Measurements from ENCODE around the gene NGB. TPM values are rescaled to one million over a fixed set of nuclear protein-coding genes. Genes with fewer than 3 reads are reported as not detected.
A peak's percentile ranks its signal among the peaks of the same experiment; 100 is the strongest.

The NGB gene
- total and polyA plus RNA-seq, 2 donors (not counting 3 experiments of a cell fraction or from before 2014, with no cell fraction given), result not detected

DNA sequence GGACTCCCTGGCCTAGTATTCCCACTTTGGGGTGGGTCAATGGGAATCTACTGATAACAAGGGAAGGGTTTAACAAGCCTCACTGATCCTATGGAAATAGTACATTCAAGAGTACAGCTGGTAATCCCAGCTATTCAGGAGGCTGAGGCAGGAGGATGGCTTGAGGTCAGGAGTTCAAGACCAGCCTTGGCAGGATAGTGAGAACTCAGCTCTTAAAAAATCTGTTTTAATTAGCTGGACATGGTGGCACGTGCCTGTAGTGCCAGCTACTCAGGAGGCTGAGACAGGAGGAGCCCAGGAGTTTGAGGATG lies 45.1 kb upstream of the NGB start:
- H2AFZ ChIP-seq (ENCODE audit: low read depth, low read length), result no peak overlapping the region
- TF ChIP-seq MAX (IDR thresholded peaks at IDR 0.05; ENCODE audit: insufficient read depth, insufficient read length) (no peak), GATA2 (IDR thresholded peaks at IDR 0.05; ENCODE audit: insufficient read depth, insufficient read length, low read depth, low read length) (no peak), FOS (IDR thresholded peaks at IDR 0.05; ENCODE audit: borderline replicate concordance, insufficient read depth, low read length) (no peak)
- POLR2A ChIA-PET, result interaction anchor here (0.6 to 1.6 kb wide), 4 partner anchors 13 to 444 kb away, joined by 3 to 13 read pairs (median 6); no protein-coding TSS in a partner anchor
- H3K4me3 ChIP-seq (replicated peaks in 1 of 3; ENCODE audit: insufficient read depth in 1 of 3, low read depth in 1 of 3, low read length in 3 of 3), result no peak overlapping the region
- dilution Hi-C loops (cut with MboI; ENCODE audit: extremely low pct_ligation_motif_present, low sequenced_read_pairs) (no loop called here), intact Hi-C loops (cut with micrococcal nuclease) (loop anchor here (1.0 kb wide), 4 partner anchors 15 to 446 kb away; no protein-coding TSS in a partner anchor)
- H3K27me3 ChIP-seq (ENCODE audit: control insufficient read depth in 2 of 2, insufficient read depth in 2 of 2, low read length in 2 of 2), result no peaks in the 10 kb centered on the region
- H3K9ac ChIP-seq (replicated peaks; ENCODE audit: extremely low read depth, insufficient read depth, low read length), result no peak overlapping the region
- no peaks in the 10 kb centered on the region for H3K36me3 ChIP-seq (ENCODE audit: control insufficient read depth in 2 of 2, extremely low read depth in 1 of 2, insufficient read depth in 2 of 2, low read length in 2 of 2)
- H3K4me2 ChIP-seq (ENCODE audit: insufficient read depth, low read length), result no peak overlapping the region
- H4K20me1 ChIP-seq (replicated peaks; ENCODE audit: control insufficient read depth, extremely low read depth, insufficient read depth, low read length), result no peaks in the 10 kb centered on the region
- H3K79me2 ChIP-seq (ENCODE audit: control insufficient read depth, insufficient read depth, low read length), result peaks cover 19% of the 10 kb centered on the region
- no TSS peak for BruUV-seq (replicated peaks)
- FAIRE-seq, result peak; percentile 12
- H3K9me3 ChIP-seq (replicated peaks; ENCODE audit: control insufficient read depth, insufficient read depth, low read length), result no peaks in the 10 kb centered on the region
- no peak for DNase-seq (ENCODE audit: low read depth, low spot score)
- CTCF ChIA-PET, result interaction anchor here (0.6 to 6.0 kb wide), 51 partner anchors 9 to 601 kb away, joined by 3 to 515 read pairs (median 4); partner anchors contain the start of genes CIPC, SAMD15, TMED8 and VIPAS39
- peaks cover 9% of the 10 kb centered on the region for H3K4me1 ChIP-seq (ENCODE audit: control insufficient read depth, extremely low read depth, insufficient read depth, low read length)
- no peak overlapping the region for H3K27ac ChIP-seq (ENCODE audit: insufficient read depth, low read depth, low read length)
- no peaks in the 10 kb centered on the region for H3K9me1 ChIP-seq (replicated peaks; ENCODE audit: control insufficient read depth, extremely low read depth, insufficient read depth, low read length)

- Histone ChIP-seq H2AFZ (ENCODE audit: low read depth, low read length) (no peak overlapping the region), H3K27ac (ENCODE audit: insufficient read depth, low read depth, low read length) (no peak overlapping the region), H4K20me1 (replicated peaks; ENCODE audit: control insufficient read depth, extremely low read depth, insufficient read depth, low read length) (no peaks in the 10 kb centered on the region), H3K4me1 (ENCODE audit: control insufficient read depth, extremely low read depth, insufficient read depth, low read length) (peaks cover 7% of the 10 kb centered on the region), H3K4me3 (replicated peaks in 1 of 3; ENCODE audit: insufficient read depth in 1 of 3, low read depth in 1 of 3, low read length in 3 of 3) (no peak overlapping the region), H3K9me1 (replicated peaks; ENCODE audit: control insufficient read depth, extremely low read depth, insufficient read depth, low read length) (no peaks in the 10 kb centered on the region), H3K27me3 (ENCODE audit: control insufficient read depth in 2 of 2, insufficient read depth in 2 of 2, low read length in 2 of 2) (no peaks in the 10 kb centered on the region), H3K4me2 (ENCODE audit: insufficient read depth, low read length) (no peak overlapping the region), H3K9me3 (replicated peaks; ENCODE audit: control insufficient read depth, insufficient read depth, low read length) (no peaks in the 10 kb centered on the region), H3K79me2 (ENCODE audit: control insufficient read depth, insufficient read depth, low read length) (peaks cover 19% of the 10 kb centered on the region), H3K9ac (replicated peaks; ENCODE audit: extremely low read depth, insufficient read depth, low read length) (no peak overlapping the region), H3K36me3 (ENCODE audit: control insufficient read depth in 2 of 2, extremely low read depth in 1 of 2, insufficient read depth in 2 of 2, low read length in 2 of 2) (no peaks in the 10 kb centered on the region)
- dilution Hi-C loops (cut with MboI; ENCODE audit: extremely low pct_ligation_motif_present, low sequenced_read_pairs) (no loop called here), intact Hi-C loops (cut with micrococcal nuclease) (no loop called here)
- no TSS peak for BruUV-seq (replicated peaks)
- no peak for DNase-seq (ENCODE audit: low read depth, low spot score)
- no peak for TF ChIP-seq MAX (IDR thresholded peaks at IDR 0.05; ENCODE audit: insufficient read depth, insufficient read length)
- no peak for TF ChIP-seq POLR2AphosphoS5 (IDR thresholded peaks at IDR 0.05; ENCODE audit: insufficient read depth, low read depth, low read length)
- no peak for TF ChIP-seq JUN (IDR thresholded peaks at IDR 0.05; ENCODE audit: borderline replicate concordance, insufficient read depth, insufficient read length, low read depth)
- no peak for TF ChIP-seq POLR2A (IDR thresholded peaks at IDR 0.05; ENCODE audit: low read depth, low read length)
- TF ChIP-seq FOS (IDR thresholded peaks at IDR 0.05; ENCODE audit: borderline replicate concordance, insufficient read depth, low read length), result no peak
- no peak for TF ChIP-seq EZH2 (IDR thresholded peaks at IDR 0.05; ENCODE audit: borderline replicate concordance, low read depth, low read length, severe bottlenecking)
- TF ChIP-seq CTCF (IDR thresholded peaks at IDR 0.05; ENCODE audit: extremely low read depth in 1 of 2, insufficient read depth in 1 of 2, low read depth in 1 of 2, low read length in 2 of 2), result no peak
- no peak for TF ChIP-seq GATA2 (IDR thresholded peaks at IDR 0.05; ENCODE audit: insufficient read depth, insufficient read length, low read depth, low read length)
- no peak for TF ChIP-seq MYC (IDR thresholded peaks at IDR 0.05; ENCODE audit: low read depth, low read length)
- ChIA-PET POLR2A (interaction anchor here (1.6 kb wide), 1 partner anchor 11 kb away, joined by 6 read pairs; no protein-coding TSS in a partner anchor), CTCF (interaction anchor here (0.8 to 6.0 kb wide), 11 partner anchors 10 to 441 kb away, joined by 3 to 515 read pairs (median 10); no protein-coding TSS in a partner anchor)
- no peak for FAIRE-seq
Observed at GRCh38 chr14:77314539-77315457, 43.8 kb upstream of the NGB start.
